NCI-H2107 treated with DMSO at 0.1 percent for 48 hours (cell line): ENCODE data around the gene PPM1L.

Experiments used
- DNase-seq: peaks from one replicate; lab custom pipeline; 2025; ENCODE audit not compliant: unreplicated experiment; lab: John Stamatoyannopoulos, UW

The PPM1L gene

GRCh38 chr3:160758929-160759577 lies 3.0 kb downstream of the PPM1L start:
- DNase-seq: peak; percentile 58

DNA sequence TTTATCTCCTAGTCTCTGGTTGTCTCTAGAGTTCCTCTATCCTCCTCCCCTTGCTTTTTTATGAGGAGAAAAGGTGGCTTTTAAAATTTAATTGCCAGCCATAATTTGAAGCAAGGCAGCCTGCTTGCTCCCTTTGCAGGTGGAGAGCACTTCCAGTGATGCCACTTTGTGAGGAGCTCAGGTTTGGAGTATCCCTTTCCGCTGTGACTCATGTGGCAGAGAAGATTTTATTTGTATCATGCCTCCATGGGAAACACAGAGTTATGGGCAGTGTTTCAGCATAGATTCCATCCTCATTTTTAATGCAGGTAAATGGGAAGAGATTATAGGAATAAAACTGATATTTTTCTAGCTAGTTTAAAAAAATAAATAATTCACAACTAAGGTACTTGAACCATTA lies 7.0 kb downstream of the PPM1L start:
- no peak for DNase-seq

DNA sequence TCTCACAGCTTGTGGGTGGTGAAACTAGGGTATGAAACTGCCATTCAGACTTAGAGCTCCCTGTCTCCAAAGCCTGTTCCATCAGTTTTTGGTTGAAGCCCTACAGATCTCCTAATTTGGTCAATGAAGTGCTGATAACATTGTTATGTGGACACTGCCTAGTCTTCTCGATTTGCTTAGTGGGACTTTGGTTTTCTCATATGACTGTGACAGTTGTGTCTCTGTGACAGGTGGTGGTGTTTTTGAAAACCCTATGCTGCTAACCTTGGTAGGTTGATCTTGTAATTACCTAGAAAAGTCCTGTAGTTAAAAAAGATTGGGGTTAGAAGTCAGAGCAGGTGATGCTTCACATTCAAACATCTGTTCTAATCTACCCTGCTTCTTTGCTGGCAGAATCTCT lies 9.2 kb downstream of the PPM1L start:
- peak; percentile 21 for DNase-seq

DNA sequence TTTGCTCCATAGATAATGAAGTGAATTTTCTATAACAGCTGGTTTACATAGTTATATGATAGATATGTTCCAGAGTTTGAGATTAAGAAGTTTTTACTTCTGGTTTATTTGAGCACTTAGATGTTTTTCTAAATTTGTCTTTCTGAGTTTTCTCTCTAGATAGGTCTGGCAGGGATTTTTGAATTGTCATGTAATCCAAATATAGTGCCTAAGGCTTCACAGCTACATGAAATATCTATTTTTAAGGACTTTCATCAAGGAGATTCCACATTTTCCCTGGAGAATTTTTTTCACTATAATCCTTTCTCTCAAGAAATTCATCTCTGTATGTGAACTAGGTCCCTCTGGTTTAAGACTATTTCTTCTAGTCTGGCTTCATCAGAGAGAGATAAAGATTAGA lies 12.0 kb downstream of the PPM1L start:
- no peak for DNase-seq

- DNase-seq: no peak
Measured at GRCh38 chr3:160768918-160769317, 12.9 kb downstream of the PPM1L start.

GRCh38 chr3:160771811-160772459 lies 15.9 kb downstream of the PPM1L start:
- DNase-seq: no peak

DNA sequence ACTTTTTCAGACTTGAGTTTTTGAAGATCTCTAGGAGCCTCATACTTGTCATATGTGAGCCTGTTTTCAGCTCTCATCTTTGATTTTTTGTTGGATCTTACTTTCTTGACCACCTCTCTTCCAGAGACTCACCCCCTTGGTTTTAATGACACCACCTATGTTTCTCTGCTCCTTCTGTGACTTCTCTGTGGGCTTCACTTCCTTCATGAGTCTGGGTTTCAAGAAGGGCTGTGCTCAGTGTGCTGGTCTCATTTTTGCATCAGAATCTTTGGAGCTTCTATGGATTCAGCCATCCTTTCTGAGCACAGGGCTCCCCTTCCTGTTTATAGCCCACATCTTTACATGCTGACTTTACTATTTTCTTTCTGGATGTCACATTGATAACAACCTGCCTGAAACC lies 17.7 kb downstream of the PPM1L start:
- DNase-seq: no peak

GRCh38 chr3:160774172-160774571 lies 18.1 kb downstream of the PPM1L start:
- DNase-seq: no peak

DNA sequence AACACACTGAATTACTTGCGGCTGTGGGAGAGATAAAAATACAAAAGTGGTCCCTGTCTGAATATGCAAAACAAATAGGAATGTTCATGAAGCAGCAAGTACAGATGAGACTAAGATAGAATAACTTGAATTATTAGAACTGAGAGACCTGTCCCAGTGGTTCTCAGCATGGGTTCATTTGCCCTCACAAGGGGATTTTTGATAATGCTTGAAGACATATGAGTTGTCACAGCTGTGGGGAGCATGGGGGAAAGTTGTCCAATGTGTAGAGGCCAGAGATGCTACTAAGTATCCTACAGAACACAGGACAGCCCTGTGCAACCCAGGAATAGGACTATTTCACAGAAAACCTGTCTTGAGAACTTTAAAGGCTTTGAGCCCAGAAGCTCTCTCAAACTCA lies 22.4 kb downstream of the PPM1L start:
- DNase-seq: no peak

DNA sequence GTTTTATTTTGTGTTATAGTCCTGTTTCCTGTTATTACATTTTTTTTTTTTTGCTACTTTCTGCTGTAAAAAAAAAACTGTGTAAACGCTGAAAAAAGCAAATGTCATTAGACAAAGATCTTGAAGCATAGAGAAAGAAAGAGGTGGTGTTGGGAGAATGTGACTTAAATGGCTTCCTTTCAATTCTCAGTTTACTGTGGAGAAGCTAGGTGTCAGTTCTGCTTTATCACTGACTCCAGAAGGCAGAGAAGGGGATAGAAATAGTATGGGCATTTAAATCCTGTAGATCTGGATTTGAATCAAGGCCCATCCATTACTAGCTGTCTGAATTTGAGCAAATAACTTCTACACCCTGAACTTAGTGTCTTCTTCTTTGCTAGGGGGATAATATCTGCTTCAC lies 23.0 kb downstream of the PPM1L start:
- DNase-seq: no peak

- DNase-seq: no peak
Measured at GRCh38 chr3:160780245-160780644, 24.2 kb downstream of the PPM1L start.

- DNase-seq: peak; percentile 79
Measured at GRCh38 chr3:160781402-160781801, 25.4 kb downstream of the PPM1L start.

DNA sequence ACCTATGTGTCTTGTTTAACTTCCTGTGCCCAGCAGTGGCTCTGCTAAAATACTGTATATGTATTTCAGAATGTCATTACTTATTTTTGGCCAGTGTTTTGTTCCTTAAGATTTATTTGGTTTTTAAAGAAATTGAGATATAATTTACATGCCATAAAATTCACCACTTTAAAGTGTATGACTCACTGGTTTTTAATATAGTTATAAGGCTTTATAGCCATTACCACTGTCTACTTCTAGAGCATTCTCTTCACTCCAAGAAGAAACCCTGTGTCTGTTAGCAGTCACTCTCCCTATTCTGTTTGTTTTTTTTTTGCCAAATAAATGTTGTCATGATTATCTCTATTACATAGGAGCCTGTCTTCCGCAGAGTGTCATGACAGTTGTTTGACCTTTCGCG lies 25.8 kb downstream of the PPM1L start:
- DNase-seq: no peak

DNA sequence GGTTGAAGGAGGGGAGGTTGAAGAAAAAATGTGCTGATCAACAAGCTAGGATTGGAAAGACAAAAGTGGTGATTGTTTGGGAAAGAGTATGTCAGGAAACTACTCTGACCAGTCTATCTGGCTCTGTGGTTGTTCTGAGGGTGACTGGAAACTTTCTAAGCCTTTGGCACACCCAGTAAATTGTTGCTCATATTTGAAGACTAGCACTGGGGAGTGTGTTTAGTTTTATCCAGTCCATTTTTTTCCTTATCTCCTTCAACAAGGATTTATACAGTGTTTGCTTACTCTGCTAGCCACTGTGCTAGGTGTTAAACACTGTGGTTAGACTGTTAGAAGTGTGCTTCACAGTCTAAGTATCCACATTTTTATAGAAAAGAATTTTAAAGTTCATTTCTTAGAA lies 28.8 kb downstream of the PPM1L start:
- DNase-seq: no peak

GRCh38 chr3:160790726-160791125 lies 34.7 kb downstream of the PPM1L start:
- DNase-seq: no peak

DNA sequence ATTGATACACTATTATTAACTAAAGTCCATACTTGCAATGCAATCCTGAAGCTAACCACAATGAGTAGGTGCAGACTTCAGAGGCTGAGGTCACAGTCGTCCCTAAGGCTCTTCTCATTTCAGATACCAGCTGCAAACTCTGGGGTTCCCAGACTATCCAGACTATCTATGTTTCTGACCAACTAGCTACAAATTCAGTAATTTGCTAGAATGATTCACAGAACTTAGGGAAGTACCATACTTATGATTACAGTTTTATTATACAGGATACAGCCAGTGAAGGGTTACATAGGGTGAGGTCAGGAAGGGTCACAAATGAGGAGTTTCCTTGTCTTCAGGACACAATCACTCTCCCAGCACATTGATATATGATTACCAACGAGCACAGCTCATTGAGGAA lies 36.5 kb downstream of the PPM1L start:
- no peak for DNase-seq

- DNase-seq: no peak
Measured at GRCh38 chr3:160793722-160794252, 37.8 kb downstream of the PPM1L start.

DNA sequence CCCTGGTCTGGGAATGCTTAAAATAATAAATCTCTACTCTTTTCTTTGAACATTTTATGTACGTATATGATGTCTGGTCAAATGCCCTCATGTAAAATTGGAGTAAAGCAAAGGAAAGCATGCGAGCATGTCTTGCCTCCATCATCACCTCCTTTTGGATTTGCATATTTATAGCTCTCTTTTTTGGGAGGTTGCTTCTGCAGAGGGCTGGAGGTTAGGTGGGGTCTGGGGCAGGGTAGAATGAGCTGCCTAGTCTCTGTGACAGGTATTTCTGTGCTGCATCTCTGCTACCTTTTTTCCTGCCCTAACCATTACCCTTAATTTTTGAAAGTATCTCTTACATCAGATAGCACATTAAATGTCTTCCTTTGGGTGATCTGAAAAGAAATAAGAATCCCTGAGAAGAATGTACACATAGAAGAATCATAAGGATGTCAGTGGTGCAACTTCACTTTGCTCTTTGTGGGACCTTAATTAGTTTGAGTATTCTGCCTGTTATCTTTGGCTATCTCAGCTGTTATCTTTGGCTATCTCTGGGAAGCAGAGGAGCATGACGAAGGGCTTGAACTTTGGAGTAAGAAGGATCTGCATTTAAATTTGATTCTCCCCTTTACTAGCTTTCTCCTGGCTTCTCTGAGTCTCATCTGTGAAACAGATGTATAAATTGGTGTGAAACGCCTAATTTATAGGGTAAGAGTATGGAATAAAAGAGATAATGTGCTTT lies 40.2 kb downstream of the PPM1L start:
- no peak for DNase-seq

DNA sequence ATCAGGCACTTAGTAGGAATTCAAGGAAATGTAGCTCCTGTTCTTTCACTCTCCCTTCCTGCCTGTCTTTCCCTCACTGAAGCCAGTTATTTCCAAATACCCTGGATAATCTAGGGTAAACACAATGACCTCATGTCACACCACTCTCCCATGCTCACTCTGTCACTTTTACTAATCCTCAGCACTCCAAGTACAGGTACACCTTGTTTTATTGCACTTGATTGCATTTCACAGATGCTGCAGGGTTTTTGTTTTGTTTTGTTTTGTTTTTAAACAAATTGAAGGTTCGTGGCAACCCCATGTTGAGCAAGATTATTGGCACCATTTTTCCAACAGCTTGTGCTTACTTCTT lies 40.8 kb downstream of the PPM1L start:
- DNase-seq: peak; percentile 69

GRCh38 chr3:160797356-160797755 lies 41.3 kb downstream of the PPM1L start:
- no peak for DNase-seq

DNA sequence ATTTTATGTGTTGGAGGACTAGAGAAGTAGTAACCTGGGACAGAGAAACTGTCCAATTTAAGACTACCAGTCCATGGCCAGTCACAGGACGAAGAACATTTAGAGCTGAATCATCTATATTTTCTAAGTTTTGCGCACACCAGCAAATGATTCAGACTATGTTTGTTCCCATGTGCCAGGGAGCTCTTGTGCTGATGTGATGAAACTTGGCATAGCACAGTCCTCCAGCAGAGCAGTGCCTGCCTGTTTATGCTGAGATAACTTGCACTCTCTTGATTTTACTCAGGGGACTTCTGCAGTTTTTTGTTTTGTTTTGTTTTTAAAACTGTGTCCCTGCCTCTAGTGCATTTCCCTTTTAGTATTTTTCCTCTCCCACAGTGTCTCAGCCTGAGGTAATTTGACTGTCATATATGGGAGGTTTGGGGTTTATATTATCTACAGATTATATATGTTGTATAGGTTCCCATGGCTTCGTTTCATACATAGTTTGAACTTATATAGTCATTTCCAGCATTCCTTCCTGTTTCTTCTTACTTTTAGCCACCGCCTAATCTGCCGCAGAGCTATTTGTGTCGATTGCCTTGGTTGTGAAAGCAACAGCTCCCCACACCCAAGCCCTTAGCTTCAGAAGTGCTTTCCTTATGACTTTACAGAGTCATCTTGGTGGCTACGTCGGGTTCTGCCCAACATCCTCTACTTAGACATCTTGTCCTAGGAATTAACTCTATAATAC lies 45.5 kb downstream of the PPM1L start:
- DNase-seq: no peak

DNA sequence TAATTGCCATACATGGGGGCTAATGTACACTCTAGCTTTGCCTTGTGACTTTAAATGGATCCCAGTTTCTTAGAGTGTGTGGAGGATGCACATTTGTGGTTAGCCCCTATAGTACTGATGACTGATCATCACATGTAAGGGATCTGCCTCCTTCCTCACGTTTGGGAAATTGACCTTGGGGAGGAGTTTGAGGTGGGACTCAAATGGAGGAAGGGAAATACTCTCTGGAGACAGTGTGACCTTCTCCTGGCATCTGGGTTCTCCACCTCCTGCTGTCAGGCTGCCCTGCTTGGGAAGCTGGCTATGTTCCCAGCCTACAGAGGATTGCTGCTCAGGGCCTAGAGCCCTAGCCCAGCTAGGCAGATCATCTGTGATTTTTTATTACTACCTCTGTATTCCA lies 48.7 kb downstream of the PPM1L start:
- peak; percentile 66 for DNase-seq
